ENCODE measurements around the gene DDX41.

DDX41 gene

GRCh38 chr5:177467436-177467835 is 49.3 kb downstream of the DDX41 start:
- no peak for DNase-seq

GRCh38 chr5:177466861-177467260 is 49.9 kb downstream of the DDX41 start:
- no peak for DNase-seq

- no peak for DNase-seq
Observed at GRCh38 chr5:177465044-177465443, 51.7 kb downstream of the DDX41 start.

GRCh38 chr5:177462021-177462670 is 54.6 kb downstream of the DDX41 start:
- DNase-seq = no peak

All from T-helper 2 cell (primary cell).